Endothelial cell of umbilical vein (primary cell): Measurements from ENCODE around the gene WDR82. TPM values are rescaled to one million over a fixed set of nuclear protein-coding genes. Genes with fewer than 3 reads are reported as not detected.

Experiments used
- BruUV-seq: library from RNA; stranded (reverse); fragments of 400-500 nt; replicated peaks from 2 replicates; lab custom pipeline; 2021; lab: Mats Ljungman, UMichigan
- CTCF ChIA-PET: fragments of 300-600, 350-600 bp; sonication (Branson Sonifier 250); formaldehyde crosslinking; loops from one replicate; lab custom pipeline; 2021; ENCODE audit warnings: antibody characterized with exemption, inconsistent platforms; lab: Charles Lee
- POLR2A ChIA-PET: fragments of 300-600, 350-600 bp; sonication (Branson Sonifier 250); formaldehyde crosslinking; loops from one replicate; lab custom pipeline; 2021; ENCODE audit warnings: antibody characterized with exemption, inconsistent platforms; lab: Charles Lee
- DNase-seq: peaks from one replicate; pipeline ENCODE4 v3.0.0-alpha.2; 2011; ENCODE audit warnings: low read depth, low spot score
- FAIRE-seq: peaks from 2 replicates; lab custom pipeline; 2011; peaks lifted over from hg19 to GRCh38; lab: Jason Lieb, UNC
- H2AFZ ChIP-seq: 2 replicates; pipeline ENCODE4 v1.6.0; 2012; ENCODE audit warnings: low read depth, low read length, control low read depth, inconsistent platforms
- H3K27ac ChIP-seq: 2 replicates; pipeline ENCODE4 v1.5.1; 2011; ENCODE audit warnings: low read depth, mild to moderate bottlenecking, control low read depth, low read length, moderate library complexity; ENCODE audit not compliant: insufficient read depth
- H3K27me3 ChIP-seq, 2 experiments: 2 replicates each; pipeline versions ENCODE4 v1.6.0 to v1.6.1; 2011; ENCODE audit warnings: low read length in 2 of 2, mixed read lengths in 1 of 2; ENCODE audit not compliant: control insufficient read depth in 2 of 2, insufficient read depth in 2 of 2
- H3K36me3 ChIP-seq, 2 experiments: 2 replicates in 1 of 2; 3 replicates in 1 of 2; pipeline ENCODE4 v1.5.1; 2011; ENCODE audit warnings: low read length in 2 of 2, mild to moderate bottlenecking in 1 of 2, moderate library complexity in 1 of 2; ENCODE audit not compliant: control insufficient read depth in 2 of 2, insufficient read depth in 2 of 2; ENCODE audit errors: extremely low read depth in 1 of 2
- H3K4me1 ChIP-seq: 3 replicates; pipeline ENCODE4 v1.5.1; 2011; ENCODE audit warnings: mild to moderate bottlenecking, low read length; ENCODE audit not compliant: control insufficient read depth, insufficient read depth; ENCODE audit errors: extremely low read depth
- H3K4me2 ChIP-seq: 2 replicates; pipeline ENCODE4 v1.6.1; 2011; ENCODE audit warnings: low read length, control low read depth, mixed read lengths; ENCODE audit not compliant: insufficient read depth
- H3K4me3 ChIP-seq, 3 experiments: fragments of 200-600 bp in 1 of 3; sonication (generic), shearing (Covaris generic) in 1 of 3; replicated peaks in 1 of 3; 2 replicates each; pipeline ENCODE4 v1.5.1; 2011 to 2016; ENCODE audit warnings: control low read depth in 3 of 3, low read length in 3 of 3, mild to moderate bottlenecking in 2 of 3, inconsistent platforms in 1 of 3, low read depth in 1 of 3, moderate library complexity in 1 of 3; ENCODE audit not compliant: insufficient read depth in 1 of 3
- H3K79me2 ChIP-seq: 2 replicates; pipeline ENCODE4 v1.6.0; 2012; ENCODE audit warnings: low read length, inconsistent platforms; ENCODE audit not compliant: control insufficient read depth, insufficient read depth
- H3K9ac ChIP-seq: replicated peaks from 2 replicates; pipeline ENCODE3; 2011; ENCODE audit warnings: low read length, control low read depth; ENCODE audit not compliant: insufficient read depth; ENCODE audit errors: extremely low read depth
- H3K9me1 ChIP-seq: replicated peaks from 3 replicates; pipeline ENCODE4 v1.6.0; 2011; ENCODE audit warnings: mild to moderate bottlenecking, low read length; ENCODE audit not compliant: control insufficient read depth, insufficient read depth; ENCODE audit errors: extremely low read depth
- H3K9me3 ChIP-seq: replicated peaks from 2 replicates; pipeline ENCODE4 v1.5.1; 2012; ENCODE audit warnings: low read length, inconsistent platforms; ENCODE audit not compliant: control insufficient read depth, insufficient read depth
- H4K20me1 ChIP-seq: replicated peaks from 2 replicates; pipeline ENCODE3; 2011; ENCODE audit warnings: mild to moderate bottlenecking, low read length; ENCODE audit not compliant: control insufficient read depth, insufficient read depth; ENCODE audit errors: extremely low read depth
- CTCF ChIP-seq, 2 donors: IDR thresholded peaks; 1 replicate in 1 of 2; 2 replicates in 1 of 2; pipeline ENCODE4 v1.5.1; 2011; ENCODE audit warnings: low read length in 2 of 2, mild to moderate bottlenecking in 2 of 2, moderate library complexity in 2 of 2, control low read depth in 1 of 2, inconsistent platforms in 1 of 2, low read depth in 1 of 2; ENCODE audit not compliant: insufficient read depth in 1 of 2; ENCODE audit errors: extremely low read depth in 1 of 2
- EZH2 ChIP-seq: IDR thresholded peaks from 2 replicates; pipeline ENCODE4 v1.6.1; 2012; ENCODE audit warnings: borderline replicate concordance, low read depth, mild to moderate bottlenecking, moderate library complexity, low read length, inconsistent platforms; ENCODE audit not compliant: severe bottlenecking
- FOS ChIP-seq: IDR thresholded peaks from 2 replicates; pipeline ENCODE4 v1.6.1; 2011; ENCODE audit warnings: mild to moderate bottlenecking, low read length, moderate library complexity, borderline replicate concordance; ENCODE audit not compliant: insufficient read depth
- GATA2 ChIP-seq: IDR thresholded peaks from 2 replicates; pipeline ENCODE4 v1.7.0; 2011; ENCODE audit warnings: low read depth, mild to moderate bottlenecking, moderate library complexity, mixed read lengths, low read length; ENCODE audit not compliant: insufficient read length, insufficient read depth
- JUN ChIP-seq: IDR thresholded peaks from 2 replicates; pipeline ENCODE4 v1.6.1; 2011; ENCODE audit warnings: borderline replicate concordance, low read depth; ENCODE audit not compliant: insufficient read length, insufficient read depth
- MAX ChIP-seq: IDR thresholded peaks from 2 replicates; pipeline ENCODE4 v1.6.1; 2011; ENCODE audit not compliant: insufficient read depth, insufficient read length
- MYC ChIP-seq: IDR thresholded peaks from one replicate; pipeline ENCODE4 v1.6.1; 2011; ENCODE audit warnings: mild to moderate bottlenecking, low read depth, low read length
- POLR2A ChIP-seq: IDR thresholded peaks from 2 replicates; pipeline ENCODE4 v1.6.1; 2012; ENCODE audit warnings: low read depth, mild to moderate bottlenecking, control low read depth, low read length
- POLR2AphosphoS5 ChIP-seq: IDR thresholded peaks from 2 replicates; pipeline ENCODE4 v1.6.1; 2012; ENCODE audit warnings: low read depth, mild to moderate bottlenecking, control low read depth, low read length, moderate library complexity; ENCODE audit not compliant: insufficient read depth
- dilution Hi-C: fragments of 300-500 bp; cut with MboI; formaldehyde crosslinking; loops from one replicate; pipeline ENCODE4 v1.15.0; 2019; ENCODE audit warnings: low sequenced_read_pairs; ENCODE audit not compliant: extremely low pct_ligation_motif_present
- intact Hi-C: fragments of 100-400 bp; cut with micrococcal nuclease; formaldehyde crosslinking; loops from one replicate; pipeline ENCODE4 v1.10.0; 2022
- polyA plus RNA-seq, 4 experiments: library from polyadenylated mRNA; depleted of rRNA in 3 of 4; stranded (reverse) in 3 of 4; unstranded in 1 of 4; fragments of >200 nt; gene quantifications; 2 replicates each; pipeline versions ENCODE4 v1.2.1 to v1.2.3, GENCODE V29; 2011 to 2012; ENCODE audit warnings: missing spikeins in 1 of 4
- total RNA-seq: library from RNA; stranded (reverse); gene quantifications from 2 replicates; pipeline ENCODE4 v1.2.3, GENCODE V29; 2021

WDR82 gene
- total and polyA plus RNA-seq, 2 donors (not counting 3 experiments of a cell fraction or from before 2014, with no cell fraction given) = 39.9 to 71.3 TPM

- BruUV-seq = no TSS peak
- intact Hi-C loops = loop anchor here (2.0 kb wide), 1 partner anchor 50 kb away; the partner anchor contains the start of gene TWF2
- H3K27ac ChIP-seq = peak overlapping the region; percentile 95
- CTCF ChIA-PET = interaction anchor here (1.0 to 8.2 kb wide), 7 partner anchors 10 to 96 kb away, joined by 3 to 107 read pairs (median 4); partner anchors contain the start of genes TWF2 and WDR82
- TF ChIP-seq POLR2A = no peak
- TF ChIP-seq FOS = no peak
- TF ChIP-seq EZH2 = no peak
- TF ChIP-seq POLR2AphosphoS5 = no peak
- no peak for TF ChIP-seq MYC
- no peak for TF ChIP-seq CTCF (IDR thresholded peaks at IDR 0.05; ENCODE audit: extremely low read depth in 1 of 2, insufficient read depth in 1 of 2, low read depth in 1 of 2, low read length in 2 of 2)
- no peak for TF ChIP-seq MAX
- TF ChIP-seq GATA2 = no peak
- no peak for TF ChIP-seq JUN
- no peaks in the 10 kb centered on the region for H3K9me3 ChIP-seq
- no peaks in the 10 kb centered on the region for H4K20me1 ChIP-seq
- no peak overlapping the region for H3K9ac ChIP-seq
- FAIRE-seq (no peak), DNase-seq (no peak)
- no peak overlapping the region for H2AFZ ChIP-seq
- no peaks in the 10 kb centered on the region for H3K27me3 ChIP-seq
- H3K4me1 ChIP-seq = peaks cover 10% of the 10 kb centered on the region
- peaks cover 5% of the 10 kb centered on the region for H3K79me2 ChIP-seq
- dilution Hi-C loops = no loop called here
- peak overlapping the region in 1 of 3 experiments; percentile 82 for H3K4me3 ChIP-seq
- POLR2A ChIA-PET = interaction anchor here (0.6 to 1.7 kb wide), 2 partner anchors 10 to 41 kb away, joined by 6 to 9 read pairs; partner anchors contain the start of gene WDR82
- no peaks in the 10 kb centered on the region for H3K9me1 ChIP-seq
- H3K4me2 ChIP-seq = peak overlapping the region; percentile 36
- peaks cover 0 to 22% of the 10 kb centered on the region in 2 experiments for H3K36me3 ChIP-seq
Measured at GRCh38 chr3:52288674-52289073, 10.2 kb upstream of the WDR82 start.
